GM12878 (cell line): ENCODE data around the gene KRTAP5-6.

Experiments
- EZH2 ChIP-seq: IDR thresholded peaks from 2 replicates; pipeline ENCODE4 v1.6.1; 2012; ENCODE audit warnings: low read depth, mild to moderate bottlenecking, control low read depth, inconsistent platforms, low read length, borderline replicate concordance; ENCODE audit not compliant: control insufficient read depth
- FOS ChIP-seq: IDR thresholded peaks from 3 replicates; pipeline ENCODE4 v1.6.1; 2011; ENCODE audit warnings: borderline replicate concordance; ENCODE audit not compliant: insufficient read length; ENCODE audit errors: extremely low read depth
- POLR2A ChIP-seq: IDR thresholded peaks from 2 replicates; pipeline ENCODE4 v1.6.1; 2011; ENCODE audit warnings: low read depth, mild to moderate bottlenecking, low read length
- POLR2AphosphoS2 ChIP-seq: IDR thresholded peaks from 2 replicates; pipeline ENCODE4 v1.6.1; 2011; ENCODE audit warnings: low read depth, mild to moderate bottlenecking, low read length, improper control_type of control experiment, moderate library complexity
- YY1 ChIP-seq: IDR thresholded peaks from 2 replicates; pipeline ENCODE4 v1.6.1; 2011; ENCODE audit warnings: low read depth, mild to moderate bottlenecking, low read length
- TF ChIP-seq, protein P1 (sequence below), 3 experiments: IDR thresholded peaks in 2 of 3; conservative IDR thresholded peaks in 1 of 3; 2 replicates each; pipeline ENCODE4 v1.5.1; 2011; ENCODE audit warnings: low read depth in 3 of 3, low read length in 3 of 3, mild to moderate bottlenecking in 3 of 3, control low read depth in 2 of 3, moderate library complexity in 2 of 3, inconsistent platforms in 1 of 3, mixed read lengths in 1 of 3; ENCODE audit not compliant: control insufficient read depth in 2 of 3, insufficient read depth in 1 of 3; ENCODE audit errors: extremely low read depth in 1 of 3
- TF ChIP-seq, protein P2 (sequence below): IDR thresholded peaks from 2 replicates; pipeline ENCODE4 v1.6.1; 2012; ENCODE audit warnings: mild to moderate bottlenecking, low read depth, low read length
- TF ChIP-seq, protein P3 (sequence below): fragments of 450-650 bp; IDR thresholded peaks from 2 replicates; pipeline ENCODE4 v1.6.1; 2017; ENCODE audit warnings: mild to moderate bottlenecking, moderate library complexity

DNA sequence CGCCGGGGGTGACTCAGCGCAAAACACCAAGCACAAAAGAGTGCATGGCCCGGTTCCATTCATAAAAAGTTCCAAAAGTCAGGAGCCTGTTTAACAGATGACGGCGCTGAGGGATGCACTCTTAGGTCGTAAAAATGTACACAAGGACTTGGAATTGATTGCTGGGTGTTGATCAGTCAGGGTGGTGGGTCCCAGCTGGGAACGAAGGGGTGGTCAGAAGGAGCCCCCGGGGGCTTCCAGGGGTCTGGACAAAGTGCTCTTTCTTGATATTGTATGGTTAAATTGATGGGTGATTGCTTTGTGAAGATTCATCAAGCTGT, 32.7 kb downstream of the KRTAP5-6 start:
- TF ChIP-seq FOS (no peak), YY1 (no peak), POLR2A (no peak), EZH2 (no peak), POLR2AphosphoS2 (no peak)
- TF ChIP-seq, protein P1, sequence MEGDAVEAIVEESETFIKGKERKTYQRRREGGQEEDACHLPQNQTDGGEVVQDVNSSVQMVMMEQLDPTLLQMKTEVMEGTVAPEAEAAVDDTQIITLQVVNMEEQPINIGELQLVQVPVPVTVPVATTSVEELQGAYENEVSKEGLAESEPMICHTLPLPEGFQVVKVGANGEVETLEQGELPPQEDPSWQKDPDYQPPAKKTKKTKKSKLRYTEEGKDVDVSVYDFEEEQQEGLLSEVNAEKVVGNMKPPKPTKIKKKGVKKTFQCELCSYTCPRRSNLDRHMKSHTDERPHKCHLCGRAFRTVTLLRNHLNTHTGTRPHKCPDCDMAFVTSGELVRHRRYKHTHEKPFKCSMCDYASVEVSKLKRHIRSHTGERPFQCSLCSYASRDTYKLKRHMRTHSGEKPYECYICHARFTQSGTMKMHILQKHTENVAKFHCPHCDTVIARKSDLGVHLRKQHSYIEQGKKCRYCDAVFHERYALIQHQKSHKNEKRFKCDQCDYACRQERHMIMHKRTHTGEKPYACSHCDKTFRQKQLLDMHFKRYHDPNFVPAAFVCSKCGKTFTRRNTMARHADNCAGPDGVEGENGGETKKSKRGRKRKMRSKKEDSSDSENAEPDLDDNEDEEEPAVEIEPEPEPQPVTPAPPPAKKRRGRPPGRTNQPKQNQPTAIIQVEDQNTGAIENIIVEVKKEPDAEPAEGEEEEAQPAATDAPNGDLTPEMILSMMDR (IDR thresholded peaks at IDR 0.05 in 2 of 3, conservative IDR thresholded peaks at IDR 0.05 in 1 of 3; ENCODE audit: control insufficient read depth in 2 of 3, extremely low read depth in 1 of 3, insufficient read depth in 1 of 3, low read depth in 3 of 3, low read length in 3 of 3) = no peak
- TF ChIP-seq, protein P2, sequence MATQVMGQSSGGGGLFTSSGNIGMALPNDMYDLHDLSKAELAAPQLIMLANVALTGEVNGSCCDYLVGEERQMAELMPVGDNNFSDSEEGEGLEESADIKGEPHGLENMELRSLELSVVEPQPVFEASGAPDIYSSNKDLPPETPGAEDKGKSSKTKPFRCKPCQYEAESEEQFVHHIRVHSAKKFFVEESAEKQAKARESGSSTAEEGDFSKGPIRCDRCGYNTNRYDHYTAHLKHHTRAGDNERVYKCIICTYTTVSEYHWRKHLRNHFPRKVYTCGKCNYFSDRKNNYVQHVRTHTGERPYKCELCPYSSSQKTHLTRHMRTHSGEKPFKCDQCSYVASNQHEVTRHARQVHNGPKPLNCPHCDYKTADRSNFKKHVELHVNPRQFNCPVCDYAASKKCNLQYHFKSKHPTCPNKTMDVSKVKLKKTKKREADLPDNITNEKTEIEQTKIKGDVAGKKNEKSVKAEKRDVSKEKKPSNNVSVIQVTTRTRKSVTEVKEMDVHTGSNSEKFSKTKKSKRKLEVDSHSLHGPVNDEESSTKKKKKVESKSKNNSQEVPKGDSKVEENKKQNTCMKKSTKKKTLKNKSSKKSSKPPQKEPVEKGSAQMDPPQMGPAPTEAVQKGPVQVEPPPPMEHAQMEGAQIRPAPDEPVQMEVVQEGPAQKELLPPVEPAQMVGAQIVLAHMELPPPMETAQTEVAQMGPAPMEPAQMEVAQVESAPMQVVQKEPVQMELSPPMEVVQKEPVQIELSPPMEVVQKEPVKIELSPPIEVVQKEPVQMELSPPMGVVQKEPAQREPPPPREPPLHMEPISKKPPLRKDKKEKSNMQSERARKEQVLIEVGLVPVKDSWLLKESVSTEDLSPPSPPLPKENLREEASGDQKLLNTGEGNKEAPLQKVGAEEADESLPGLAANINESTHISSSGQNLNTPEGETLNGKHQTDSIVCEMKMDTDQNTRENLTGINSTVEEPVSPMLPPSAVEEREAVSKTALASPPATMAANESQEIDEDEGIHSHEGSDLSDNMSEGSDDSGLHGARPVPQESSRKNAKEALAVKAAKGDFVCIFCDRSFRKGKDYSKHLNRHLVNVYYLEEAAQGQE = no peak
- TF ChIP-seq, protein P3, sequence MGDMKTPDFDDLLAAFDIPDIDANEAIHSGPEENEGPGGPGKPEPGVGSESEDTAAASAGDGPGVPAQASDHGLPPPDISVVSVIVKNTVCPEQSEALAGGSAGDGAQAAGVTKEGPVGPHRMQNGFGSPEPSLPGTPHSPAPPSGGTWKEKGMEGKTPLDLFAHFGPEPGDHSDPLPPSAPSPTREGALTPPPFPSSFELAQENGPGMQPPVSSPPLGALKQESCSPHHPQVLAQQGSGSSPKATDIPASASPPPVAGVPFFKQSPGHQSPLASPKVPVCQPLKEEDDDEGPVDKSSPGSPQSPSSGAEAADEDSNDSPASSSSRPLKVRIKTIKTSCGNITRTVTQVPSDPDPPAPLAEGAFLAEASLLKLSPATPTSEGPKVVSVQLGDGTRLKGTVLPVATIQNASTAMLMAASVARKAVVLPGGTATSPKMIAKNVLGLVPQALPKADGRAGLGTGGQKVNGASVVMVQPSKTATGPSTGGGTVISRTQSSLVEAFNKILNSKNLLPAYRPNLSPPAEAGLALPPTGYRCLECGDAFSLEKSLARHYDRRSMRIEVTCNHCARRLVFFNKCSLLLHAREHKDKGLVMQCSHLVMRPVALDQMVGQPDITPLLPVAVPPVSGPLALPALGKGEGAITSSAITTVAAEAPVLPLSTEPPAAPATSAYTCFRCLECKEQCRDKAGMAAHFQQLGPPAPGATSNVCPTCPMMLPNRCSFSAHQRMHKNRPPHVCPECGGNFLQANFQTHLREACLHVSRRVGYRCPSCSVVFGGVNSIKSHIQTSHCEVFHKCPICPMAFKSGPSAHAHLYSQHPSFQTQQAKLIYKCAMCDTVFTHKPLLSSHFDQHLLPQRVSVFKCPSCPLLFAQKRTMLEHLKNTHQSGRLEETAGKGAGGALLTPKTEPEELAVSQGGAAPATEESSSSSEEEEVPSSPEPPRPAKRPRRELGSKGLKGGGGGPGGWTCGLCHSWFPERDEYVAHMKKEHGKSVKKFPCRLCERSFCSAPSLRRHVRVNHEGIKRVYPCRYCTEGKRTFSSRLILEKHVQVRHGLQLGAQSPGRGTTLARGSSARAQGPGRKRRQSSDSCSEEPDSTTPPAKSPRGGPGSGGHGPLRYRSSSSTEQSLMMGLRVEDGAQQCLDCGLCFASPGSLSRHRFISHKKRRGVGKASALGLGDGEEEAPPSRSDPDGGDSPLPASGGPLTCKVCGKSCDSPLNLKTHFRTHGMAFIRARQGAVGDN = no peak
